AG20443 (cell line): ENCODE data around the gene COL4A3.

Experiments used
- DNase-seq: peaks from one replicate; pipeline ENCODE4 v3.0.0; 2012; ENCODE audit warnings: low spot score, mixed read lengths

The COL4A3 gene

DNA sequence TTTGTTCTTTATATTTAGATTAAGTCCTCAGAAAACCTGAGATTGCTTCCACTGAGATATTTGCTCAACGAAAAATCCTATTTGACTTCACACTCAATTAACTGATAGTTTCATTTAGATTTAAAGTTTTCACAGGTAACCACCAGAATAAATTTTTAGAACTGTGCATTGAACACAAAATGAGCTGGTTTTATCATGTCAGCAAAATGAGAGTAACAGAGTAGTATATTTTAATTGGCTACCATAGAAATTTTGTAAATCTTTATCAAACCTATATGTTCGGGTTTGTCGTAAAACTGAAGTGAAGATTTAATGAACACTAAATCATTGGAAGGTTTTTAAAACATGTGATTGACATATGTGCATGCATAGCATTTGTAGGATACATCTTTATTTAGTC lies 127.9 kb downstream of the COL4A3 start:
- no peak for DNase-seq

DNA sequence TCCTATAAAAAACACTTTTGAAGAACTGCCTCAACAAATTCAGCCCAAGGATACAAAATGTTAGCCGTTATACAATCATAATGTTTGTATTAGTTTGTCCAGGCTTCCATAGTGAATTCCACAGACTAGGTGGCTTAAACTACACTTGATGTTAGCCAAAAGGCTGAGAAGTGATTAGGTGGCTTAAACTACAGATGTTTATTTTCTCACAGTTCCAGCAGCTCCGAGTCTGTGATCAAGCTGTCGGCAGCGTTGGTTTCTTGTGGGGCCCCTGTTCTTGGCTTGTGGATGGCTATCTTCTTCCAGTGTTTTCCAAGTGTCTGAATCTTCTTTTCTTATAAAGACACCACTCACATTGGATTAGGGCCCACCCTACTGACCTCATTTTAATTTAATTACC lies 129.1 kb downstream of the COL4A3 start:
- no peak for DNase-seq

DNA sequence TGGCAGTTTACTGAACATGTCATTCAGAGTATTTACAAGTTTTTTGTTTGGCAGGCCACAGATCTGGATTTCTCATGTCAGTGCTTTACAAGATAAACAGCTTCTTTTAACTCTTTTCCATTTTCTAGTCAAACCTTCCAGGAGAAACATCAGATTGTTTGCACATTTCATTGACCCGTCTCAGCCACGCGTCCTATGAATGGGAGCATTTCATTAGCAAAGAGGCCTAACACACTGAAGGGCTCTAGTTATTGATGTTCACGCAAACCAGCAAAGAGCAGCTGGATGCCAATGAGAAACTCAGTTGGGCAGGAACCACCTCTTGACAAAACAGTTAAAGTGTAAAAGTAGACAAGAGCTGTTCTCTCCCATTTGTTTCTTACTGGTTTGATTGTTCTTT lies 131.4 kb downstream of the COL4A3 start:
- no peak for DNase-seq

DNA sequence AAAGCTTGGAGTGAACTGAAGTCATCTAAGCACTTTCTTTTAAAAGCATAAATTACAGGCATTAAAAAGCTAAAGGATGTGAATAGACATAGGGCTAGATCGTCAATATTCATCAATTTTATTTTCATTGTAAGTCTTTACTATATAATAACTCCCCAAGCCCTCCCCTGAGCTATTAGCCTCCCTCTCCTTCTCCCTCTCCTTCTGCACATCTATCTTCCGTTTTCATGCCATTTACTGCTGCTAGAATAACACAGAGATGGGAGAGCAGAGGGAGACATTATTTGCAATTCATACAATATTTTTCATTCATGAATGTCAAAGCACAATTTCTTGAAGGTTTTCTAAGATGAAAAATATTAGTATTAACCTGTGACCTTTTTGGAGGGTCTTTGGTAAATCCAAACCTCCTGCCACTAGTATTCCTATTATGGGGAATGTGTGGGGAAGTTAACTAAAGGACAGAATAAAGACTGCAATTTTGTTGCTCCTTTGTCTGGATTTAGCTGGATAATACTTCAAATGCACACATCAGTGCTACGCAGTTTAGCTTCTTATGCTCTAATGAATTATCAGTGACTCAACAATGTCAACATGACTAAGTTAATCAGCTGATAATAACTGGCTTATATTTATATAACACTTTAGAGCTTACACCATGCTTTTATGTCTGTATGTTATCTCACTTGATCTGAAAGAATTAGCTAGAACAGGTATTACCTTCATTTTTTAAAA lies 132.4 kb downstream of the COL4A3 start:
- no peak for DNase-seq

DNA sequence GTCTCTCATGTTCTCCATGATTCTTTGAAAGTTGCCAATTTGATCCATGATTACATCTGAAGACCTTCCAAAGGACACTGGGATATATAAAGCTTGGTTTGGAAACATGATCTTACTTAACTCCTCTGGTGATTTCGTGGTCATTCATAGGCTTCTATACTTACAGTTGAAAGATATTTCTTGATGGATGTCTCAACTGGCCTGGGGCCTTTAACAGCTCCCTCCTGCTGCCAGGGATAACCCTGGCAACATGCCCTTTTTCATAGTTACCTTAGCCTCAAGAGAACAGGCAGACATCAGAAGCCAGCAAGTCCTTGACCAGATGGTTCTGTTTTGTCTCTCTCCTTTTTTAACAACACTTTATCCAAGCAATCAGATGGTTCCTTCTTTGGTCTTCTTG lies 137.1 kb downstream of the COL4A3 start:
- DNase-seq = no peak

DNA sequence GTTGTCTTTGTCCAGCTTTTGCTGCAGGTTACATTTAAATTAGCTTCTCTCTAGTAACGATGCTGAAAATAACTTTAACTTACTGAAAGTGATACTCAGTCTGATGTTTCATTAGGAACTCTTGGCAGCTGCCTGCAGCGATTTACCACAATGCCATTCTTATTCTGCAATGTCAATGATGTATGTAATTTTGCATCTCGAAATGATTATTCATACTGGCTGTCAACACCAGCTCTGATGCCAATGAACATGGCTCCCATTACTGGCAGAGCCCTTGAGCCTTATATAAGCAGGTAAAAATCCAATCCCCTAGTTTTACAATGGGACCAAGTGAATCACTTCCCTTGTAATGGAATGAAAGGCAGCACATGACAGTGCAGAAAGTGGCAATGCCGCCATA lies 144.4 kb downstream of the COL4A3 start:
- DNase-seq = no peak

DNA sequence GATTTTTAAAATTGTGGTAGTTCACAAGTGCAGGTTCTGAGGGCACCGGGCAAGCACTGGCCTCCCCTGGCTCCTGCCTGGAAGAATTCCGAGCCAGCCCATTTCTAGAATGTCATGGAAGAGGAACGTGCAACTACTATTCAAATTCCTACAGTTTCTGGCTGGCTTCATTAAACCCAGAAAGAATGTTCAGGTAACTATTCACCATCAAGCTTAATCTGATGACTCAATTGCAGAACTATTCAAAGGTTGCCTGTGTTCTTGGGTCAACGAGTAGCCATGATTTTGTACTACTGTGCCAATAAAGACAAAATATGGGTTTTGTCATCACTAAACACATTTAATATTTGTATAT lies 146.3 kb downstream of the COL4A3 start:
- no peak for DNase-seq

DNA sequence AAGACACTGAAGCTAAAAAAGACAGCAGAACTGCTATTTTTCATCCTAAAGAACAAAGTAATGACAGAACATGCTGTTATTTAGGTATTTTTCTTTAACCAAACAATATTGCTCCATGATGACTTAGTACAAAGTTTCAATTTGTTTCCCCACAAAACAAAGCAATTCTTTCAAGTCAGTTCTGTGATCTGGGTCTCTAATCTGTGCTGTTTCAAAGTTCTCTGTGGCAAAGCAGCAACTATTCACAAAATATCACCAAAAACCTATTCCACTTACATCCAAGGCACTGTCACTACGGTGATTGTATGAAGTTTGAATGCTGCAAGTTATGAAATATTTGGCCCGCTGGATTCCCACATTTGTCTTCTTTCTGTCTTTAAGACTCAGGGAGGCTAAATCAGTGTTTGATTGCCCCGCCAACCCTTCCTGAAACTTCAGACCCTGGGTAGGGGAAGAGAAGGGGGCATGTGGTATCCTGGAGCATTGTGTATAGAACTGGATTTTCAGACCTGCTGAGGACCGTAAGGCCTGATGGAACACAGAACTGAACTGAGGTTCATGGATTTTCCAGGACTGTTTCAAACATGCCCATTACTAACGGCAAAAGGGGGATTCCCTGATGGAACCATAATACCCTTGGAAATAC lies 147.6 kb downstream of the COL4A3 start:
- DNase-seq = no peak

DNA sequence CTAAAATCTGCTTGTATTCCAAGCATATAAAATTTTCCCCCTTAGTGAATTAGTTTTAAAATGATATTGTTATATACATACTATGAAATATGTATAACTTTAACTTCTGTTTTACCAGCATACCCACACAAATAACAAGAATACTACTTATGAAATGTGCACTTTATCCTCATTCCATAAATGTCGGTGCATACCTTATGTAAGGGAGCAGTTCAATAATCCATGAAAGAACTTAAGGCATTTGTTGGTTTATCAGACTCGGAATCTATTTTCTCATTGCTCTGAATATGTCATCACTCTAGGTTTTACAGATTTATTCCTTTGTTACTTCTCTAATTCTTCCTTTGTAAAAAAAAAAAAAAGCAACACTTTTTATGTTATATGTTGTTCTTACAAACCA lies 148.2 kb downstream of the COL4A3 start:
- DNase-seq = no peak

DNA sequence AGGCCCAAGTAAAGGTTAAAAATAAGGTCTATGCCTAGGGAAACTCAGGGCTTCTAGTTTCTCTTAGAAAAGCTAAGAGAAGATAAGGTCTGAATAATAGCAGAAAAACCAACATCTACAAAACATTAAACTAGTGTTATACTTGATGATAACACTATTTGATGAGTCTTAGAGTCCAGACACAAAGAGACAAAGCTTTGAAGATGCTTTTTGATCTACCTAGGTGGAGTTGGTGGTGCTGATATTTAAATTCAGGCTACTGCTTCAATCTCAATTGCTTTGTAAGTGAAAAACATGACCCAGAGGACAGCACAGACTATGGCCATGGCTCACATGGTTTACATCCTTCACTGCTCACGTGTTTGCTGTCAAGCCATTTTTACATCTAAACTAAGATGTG lies 148.9 kb downstream of the COL4A3 start:
- DNase-seq = no peak

DNA sequence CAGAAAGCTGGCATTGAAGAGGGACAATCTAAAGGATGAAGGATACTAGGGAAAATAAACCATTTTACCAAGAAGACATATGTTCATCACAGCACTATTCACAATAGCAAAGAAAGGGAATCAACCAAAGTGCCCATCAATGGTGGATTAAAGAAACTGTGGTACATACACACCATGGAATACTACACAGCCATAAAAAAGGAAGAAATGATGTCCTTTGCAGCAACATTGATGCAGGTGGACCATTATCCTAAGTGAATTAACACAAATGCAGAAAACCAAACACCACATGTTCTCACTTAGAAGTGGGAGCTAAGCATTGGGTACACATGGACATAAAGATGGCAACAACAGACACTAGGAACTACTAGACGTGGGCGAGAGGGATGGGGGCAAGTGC lies 153.4 kb downstream of the COL4A3 start:
- no peak for DNase-seq

DNA sequence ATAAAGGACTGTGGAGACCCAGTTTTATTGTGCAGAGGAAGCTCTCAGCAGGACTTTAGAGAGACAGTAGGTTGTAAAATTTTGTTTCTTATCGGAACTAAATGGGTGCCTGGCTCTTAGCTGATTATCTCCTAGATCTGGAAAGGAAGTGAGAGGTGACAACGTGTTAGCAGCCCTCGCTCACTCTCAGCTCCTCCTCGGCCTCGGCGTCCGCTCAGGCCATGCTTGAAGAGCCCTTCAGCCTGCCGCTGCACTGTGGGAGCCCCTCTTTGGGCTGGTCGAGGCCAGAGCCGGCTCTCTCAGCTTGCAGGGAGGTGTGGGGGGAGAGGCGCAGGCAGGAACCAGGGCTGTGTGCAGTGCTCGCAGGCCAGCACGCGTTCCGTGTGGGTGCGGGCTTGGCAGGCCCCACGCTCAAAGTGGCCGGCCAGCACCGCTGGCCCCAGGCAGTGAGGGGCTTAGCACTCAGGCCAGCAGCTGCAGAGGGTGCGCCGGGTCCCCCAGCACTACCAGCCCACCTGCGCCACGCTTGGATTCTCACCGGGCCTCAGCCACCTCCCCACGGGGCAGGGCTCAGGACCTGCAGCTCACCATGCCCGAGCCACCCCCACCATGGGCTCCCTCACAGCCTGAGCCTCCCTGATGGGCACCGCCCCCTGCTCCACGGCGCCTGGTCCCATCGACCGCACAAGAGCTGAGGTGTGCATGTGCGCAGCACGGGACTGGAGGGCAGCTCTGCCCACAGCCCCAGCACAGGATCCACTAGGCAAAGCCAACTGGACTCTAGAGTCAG lies 156.1 kb downstream of the COL4A3 start:
- no peak for DNase-seq

DNA sequence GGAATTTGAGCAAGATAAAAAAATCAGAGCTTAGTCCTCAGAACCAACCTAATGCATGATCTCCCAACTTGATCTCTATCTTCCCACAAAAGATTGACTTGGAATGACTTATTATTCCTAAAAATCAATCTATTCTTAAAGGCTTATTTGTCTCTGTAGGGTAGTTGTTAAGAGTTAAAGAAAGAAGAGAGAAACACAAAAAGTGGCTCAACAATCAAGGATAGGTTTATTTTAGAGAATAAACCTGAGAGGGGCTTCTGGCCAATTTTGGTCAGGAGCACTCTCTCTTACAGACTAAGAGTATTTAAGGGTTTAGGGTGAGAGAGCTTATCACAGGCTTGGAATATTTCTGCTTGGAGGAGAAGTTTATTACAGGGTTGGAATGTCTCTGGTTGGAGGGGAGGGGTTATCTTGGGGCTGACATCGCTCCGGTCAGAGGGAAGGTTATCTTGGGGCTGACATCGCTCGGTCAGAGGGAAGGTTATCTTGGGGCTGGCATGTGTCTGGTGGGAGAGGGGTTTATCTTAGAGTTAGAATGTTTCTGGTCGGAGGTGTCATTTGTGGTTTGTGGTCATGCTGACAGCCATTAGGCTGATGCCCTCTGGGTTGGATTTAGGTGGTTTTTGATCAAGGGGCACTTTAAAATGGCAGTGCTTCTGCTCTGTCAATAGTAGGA lies 158.2 kb downstream of the COL4A3 start:
- DNase-seq = no peak

DNA sequence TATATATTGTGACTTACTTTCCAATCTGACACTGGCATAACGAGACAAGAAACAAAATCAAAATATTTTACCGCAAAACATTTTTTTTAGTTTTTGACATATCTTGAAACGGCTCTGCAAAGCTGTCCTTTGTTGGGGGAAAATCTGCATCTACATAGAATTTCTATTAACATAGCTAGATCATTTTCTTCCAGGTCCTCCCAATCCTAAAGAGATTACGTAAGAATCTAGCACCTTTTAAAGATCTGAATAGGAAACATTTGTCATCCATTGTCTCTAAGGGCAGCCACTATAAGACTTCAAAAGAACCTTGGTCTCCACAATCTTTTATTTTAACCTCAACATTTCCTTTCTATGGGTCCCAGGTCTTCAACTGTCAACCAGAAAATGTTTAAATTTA lies 159.4 kb downstream of the COL4A3 start:
- no peak for DNase-seq

DNA sequence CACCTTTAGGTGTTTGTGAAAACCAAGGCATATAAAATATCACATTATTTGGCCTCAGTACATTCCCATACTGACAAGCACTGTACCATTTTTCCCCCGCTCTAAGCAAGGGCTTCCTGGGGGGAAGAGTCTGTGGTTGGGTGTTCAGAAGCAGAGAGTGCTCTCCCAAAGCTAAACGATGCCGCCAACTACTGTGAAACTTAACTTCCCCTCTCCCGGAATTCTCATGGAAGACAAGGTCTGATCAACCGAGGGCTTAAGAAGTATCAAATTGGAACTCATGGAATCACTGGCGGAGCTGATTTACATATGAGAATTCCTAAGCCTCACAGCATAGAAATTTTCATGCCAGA lies 160.2 kb downstream of the COL4A3 start:
- peak; percentile 40 for DNase-seq

DNA sequence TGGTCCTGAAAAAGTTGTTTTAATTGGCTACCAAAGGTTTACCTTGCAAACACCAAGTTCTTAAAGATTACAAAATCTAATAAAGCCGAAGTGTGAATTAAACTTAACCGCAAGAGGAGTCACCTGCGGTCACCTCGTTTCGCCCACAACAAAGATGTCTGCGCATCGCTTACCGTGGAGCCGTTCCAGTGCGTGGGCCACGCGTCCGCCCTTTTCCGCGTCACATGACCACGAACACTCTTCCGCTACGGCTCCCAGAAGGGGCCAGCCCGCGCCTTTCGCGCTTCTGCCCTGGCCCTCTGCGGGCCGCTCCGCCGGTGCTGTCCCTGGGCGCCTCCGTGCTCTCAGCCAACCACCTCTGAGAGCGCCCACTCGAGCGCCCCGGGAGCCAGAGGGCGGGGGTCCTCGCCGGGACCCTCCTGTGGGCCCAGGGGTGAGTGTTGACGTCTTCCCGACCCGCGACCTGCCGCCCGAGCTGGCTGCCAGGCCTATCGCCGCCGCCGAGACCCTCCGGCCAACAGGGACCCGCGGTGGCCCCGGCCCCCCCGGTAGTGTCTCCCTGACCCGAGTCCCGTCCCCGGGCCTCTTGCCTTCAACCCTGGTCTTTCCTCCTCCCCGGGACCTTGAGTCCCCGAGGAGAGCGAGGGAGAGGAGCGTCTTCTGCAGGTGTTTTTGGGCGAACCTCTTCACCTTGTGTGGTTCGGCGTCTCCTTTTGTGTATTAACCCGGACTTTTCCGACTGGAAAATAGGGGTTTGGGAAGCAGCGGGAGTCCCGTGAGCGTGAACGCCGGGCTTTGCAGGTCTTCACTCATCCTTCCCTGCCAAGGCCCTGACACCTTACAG lies 160.8 kb downstream of the COL4A3 start, which contains the start of gene MFF:
Gene MFF, plus strand, starts transcription at position 257 of the 844 bp plus-strand sequence. CDS start 5,415 bp downstream, outside the sequence.
- DNase-seq = peak; percentile 97

DNA sequence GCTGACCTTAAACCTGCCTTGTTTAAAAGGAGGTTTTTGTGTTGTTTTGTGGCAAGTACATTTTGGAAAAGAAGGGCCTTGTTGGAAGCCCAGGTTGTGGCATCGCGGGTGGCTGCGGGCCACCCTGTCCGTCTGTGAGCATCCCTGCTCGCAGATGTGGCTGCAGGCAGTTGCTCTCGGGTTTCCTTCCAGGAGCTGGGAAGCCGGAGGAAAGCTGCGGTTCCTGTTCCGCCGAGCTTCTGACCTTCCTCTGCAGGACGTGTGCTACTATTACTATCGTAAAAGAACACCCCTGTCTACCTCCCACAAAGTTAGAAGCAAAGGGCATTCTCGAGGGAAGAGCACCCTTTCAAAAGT lies 161.4 kb downstream of the COL4A3 start:
- DNase-seq = peak; percentile 68

DNA sequence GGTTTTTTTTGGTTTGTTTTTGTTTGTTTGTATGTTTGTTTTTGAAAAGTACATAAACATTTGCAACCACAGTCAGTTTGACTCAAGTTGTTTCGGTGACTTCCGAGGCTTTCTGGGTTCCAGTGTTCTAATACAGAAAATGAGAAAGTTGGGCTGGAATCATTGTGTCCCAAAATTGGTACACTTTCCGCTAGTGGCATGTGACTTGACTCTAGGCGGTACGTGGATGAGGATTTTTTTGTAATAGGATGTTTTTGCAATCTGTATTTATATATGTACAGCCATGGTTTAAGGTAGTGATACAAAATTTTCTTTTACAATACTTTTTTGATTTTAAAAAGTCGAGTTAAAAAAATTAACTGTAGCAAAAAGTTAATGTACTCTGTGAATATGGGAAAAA lies 162.4 kb downstream of the COL4A3 start:
- DNase-seq = no peak

DNA sequence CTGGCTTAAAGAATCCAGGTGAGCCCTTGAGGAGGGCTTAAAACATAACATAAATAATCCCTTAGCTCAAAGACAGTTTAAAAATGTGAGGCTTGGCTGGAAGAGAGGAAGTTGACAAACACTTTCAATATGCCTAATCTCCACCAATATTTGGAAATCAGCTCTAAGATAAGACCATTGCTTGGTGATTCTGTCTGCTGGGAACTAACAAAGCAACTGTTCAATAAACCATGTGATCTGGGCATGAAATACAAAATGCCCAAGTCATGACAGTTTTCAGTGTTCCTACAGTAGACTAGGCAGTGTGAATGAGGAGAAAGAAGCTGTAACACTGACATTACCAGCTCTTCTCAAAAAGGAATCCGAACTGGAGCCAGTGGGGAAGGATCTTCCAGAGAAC lies 171.3 kb downstream of the COL4A3 start:
- DNase-seq = no peak

DNA sequence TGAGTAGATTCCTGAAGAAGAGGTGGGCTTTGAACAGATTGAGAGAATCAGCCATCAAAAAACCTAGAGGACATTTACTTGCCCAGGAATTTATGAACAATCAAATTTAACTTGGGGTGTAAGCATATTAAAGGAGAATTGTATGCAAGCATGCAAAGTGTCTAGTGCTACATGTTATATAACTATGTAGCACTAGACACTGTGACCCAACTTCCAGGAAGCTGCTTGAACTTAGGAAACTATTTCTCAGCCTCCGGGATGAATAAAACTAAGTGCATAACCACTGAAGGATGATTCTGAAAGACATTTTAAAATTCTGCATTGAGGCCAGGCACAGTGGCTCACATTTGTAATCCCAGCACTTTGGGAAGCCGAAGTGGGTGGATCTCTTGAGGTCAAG lies 173.0 kb downstream of the COL4A3 start:
- no peak for DNase-seq

DNA sequence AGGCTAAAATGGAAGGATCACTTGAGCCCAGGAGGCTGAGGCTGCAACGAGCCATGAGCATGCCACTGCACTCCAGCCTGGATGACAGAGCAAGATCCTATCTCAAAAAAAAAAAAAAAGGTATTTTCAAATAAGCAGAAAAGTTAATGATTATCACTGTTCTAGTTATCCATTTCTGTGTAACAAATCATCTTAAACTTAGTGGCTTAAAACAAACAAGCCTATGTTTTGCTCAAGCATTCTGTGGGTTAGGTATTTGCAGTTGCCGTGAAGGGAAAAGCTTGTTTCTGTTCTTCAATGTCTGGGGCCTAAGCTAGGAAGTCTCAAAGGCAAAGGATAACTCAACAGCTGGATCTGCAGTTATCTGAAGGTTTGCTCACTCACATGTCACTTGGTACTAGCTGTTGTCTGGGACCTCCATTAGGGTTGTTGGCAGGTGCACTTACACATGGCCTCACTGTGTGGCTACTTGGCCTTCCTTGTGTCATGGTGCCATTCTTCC lies 174.7 kb downstream of the COL4A3 start:
- DNase-seq = no peak

DNA sequence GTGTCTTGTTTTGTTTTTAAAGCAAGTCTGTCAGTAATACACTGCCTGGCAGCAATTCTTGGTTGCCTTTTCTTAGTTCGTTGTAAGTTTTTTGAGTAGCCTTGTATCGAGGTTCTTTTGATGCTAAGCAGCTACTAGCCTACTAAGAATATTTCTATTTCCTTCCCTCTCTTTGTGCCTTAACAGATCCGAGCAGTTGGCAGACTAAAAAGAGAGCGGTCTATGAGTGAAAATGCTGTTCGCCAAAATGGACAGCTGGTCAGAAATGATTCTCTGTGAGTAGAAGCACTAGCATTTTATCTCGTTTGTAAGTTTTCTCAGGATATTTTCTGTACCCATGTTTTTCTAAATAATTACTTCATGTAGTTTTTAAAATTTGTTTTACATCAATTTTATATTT lies 175.7 kb downstream of the COL4A3 start:
- no peak for DNase-seq
